ENCODE measurements around the gene BID.

BID gene

GRCh38 chr22:17774206-17774925 lies at the start of gene BID:
TSS of gene BID (minus strand) at chr22:17774469. CDS start at chr22:17750116, 24,353 bp downstream.
- DNase-seq, result no peak

- no peak for DNase-seq
Observed at GRCh38 chr22:17823964-17824363, 49.7 kb upstream of the BID start.

DNA sequence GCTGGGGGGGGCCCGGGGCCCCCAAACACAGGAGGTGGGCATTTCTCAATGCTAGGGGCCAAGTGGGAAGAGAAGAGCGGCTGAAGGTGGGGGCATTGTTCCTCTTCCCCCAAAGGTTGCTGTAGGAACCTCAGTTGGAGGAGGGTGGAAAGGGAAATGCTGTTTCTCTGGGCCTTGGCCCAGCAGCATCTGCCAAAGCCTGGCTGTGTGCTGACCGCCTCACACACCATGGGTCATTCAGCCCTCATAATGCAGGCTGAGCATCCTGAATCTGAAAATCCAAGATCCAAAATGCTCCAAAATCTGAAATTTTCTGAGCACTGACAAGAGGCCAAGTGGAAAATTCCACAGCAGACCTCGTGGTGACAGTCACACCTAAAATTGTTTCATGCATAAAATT lies 49.0 kb upstream of the BID start:
- no peak for DNase-seq

DNA sequence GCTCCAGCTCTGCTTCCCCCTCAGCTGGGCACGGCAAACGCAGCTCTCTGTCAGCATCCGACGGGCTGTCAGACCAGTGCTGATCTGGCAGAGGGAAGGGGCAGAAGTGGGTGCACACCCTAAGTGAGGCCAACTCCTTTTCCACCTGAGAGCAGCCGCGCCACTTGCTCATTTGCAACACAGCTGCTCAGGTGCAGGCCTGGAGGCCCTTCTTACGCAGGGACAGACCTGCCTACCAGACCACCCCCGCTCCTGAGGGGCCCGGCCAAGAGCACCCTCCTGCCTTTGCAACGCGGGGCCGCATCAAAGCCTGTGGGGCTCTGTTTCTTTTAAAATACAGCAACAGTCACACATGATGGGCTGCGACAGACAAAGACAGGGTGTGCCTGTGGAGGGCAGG lies 47.8 kb upstream of the BID start:
- no peak for DNase-seq

DNA sequence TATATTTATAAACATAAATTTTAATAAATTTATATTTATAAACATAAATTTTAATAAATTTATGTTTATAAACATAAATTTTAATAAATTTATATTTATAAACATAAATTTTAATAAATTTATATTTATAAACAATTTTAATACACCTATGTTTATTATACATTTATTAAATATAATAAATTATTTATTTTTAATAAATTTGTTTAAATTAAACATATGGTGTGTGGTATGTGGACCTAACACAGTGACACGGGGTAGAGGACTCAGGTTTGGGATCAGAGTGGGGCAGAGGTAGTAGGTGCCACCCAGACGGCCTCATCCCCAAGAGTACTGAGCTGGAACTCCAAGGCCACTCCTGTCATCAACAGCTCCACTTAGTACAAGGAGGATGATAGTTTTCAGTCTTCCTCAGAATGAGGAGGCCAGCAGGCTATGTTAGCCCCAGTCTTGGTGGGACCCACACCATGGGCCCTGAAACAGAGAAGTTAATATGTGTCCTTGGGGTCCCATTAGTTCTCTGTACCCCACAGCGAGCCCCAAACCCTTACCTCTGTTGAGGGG lies 46.7 kb upstream of the BID start:
- DNase-seq, result no peak

GRCh38 chr22:17818649-17819048 lies 44.4 kb upstream of the BID start:
- no peak for DNase-seq

- DNase-seq, result no peak
Observed at GRCh38 chr22:17818180-17818579, 43.9 kb upstream of the BID start.

GRCh38 chr22:17817511-17818065 lies 43.3 kb upstream of the BID start:
- no peak for DNase-seq

DNA sequence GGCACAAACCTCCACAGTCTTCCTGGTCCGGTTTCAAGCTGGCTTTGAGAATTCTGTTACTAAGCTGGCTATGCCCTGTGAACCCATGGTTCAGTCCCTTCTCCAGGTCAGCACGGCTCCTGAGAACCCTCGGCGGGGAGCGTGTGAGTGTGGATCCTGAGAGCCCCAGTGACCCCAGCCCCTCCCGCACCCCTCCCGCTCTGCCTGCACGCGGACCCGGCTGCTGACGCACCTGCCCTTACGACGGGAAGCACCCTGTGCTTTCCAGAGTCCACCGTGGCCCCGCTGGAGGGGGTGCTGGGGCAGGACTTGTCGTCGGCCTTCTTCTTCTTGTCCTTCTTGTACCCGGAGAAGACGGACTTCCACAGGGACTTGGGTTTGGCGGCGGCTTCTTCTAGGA lies 42.8 kb upstream of the BID start:
- no peak for DNase-seq

DNA sequence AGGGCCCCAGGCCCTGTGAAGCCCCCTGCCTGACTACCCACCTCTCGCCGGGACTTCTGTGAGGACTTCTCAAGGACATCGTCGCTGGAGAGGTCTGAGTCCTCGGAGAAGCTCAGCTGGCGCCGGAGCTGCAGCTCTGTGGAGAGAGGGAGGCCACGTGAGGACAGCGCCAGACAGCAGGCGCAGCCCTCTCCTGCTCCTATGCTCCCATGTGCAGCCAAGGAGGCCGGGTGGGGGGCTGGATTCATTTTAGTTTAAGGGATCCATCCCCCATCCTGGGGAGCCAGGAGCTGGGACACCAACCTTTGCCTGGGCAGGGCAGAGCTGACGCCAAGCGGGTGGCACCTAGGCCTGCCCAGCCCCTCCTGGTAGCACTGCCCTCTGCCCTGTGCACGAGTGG lies 42.4 kb upstream of the BID start:
- no peak for DNase-seq

GRCh38 chr22:17815703-17816254 lies 41.5 kb upstream of the BID start:
- DNase-seq, result no peak

- no peak for DNase-seq
Observed at GRCh38 chr22:17814830-17815229, 40.6 kb upstream of the BID start.

DNA sequence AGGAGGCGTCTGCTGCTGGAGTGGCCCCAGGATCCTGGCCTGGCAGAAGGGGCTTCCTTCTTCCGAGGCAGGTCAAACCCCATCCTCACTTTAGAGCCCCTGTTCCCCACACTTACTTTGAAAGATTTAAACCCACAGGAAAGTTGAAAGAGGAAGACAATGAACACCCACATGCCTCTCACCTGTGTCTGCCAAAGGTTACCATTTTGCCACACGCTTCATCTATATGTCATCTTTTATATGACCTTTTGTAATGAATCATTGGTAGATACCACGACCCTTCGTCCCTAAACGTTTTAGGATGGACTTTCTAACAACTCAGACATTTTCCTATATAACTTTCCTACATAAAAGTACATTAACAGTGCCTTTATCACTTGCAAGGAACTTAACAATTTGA lies 39.8 kb upstream of the BID start:
- DNase-seq, result no peak

- no peak for DNase-seq
Observed at GRCh38 chr22:17811119-17811518, 36.9 kb upstream of the BID start.

DNA sequence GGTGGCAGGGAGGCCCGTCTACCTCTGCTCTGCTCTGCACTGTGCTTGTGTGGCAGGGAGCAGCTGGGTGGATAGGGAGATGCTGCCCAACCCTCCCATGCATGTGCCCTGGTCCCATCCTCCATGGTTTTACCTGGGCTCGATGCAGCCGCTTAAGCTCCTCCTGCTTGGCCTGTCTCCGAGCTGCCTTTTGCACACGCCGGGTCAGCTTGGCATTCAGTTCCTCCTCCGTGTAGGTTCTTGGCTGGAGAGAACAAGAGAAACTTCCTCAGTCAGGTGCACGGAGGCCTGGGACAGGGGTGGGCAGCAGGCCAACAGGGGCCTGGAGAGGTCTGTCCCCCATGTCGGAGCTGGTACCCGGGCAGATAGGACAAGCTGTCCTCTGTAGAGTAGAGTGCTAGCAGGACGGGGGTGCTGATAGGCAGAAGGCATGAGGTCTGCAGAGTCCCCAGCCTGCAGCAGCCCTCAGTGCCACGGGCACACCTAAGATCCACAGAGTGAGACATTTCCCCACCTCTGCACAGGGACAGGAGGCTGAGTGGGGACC lies 36.4 kb upstream of the BID start:
- no peak for DNase-seq

DNA sequence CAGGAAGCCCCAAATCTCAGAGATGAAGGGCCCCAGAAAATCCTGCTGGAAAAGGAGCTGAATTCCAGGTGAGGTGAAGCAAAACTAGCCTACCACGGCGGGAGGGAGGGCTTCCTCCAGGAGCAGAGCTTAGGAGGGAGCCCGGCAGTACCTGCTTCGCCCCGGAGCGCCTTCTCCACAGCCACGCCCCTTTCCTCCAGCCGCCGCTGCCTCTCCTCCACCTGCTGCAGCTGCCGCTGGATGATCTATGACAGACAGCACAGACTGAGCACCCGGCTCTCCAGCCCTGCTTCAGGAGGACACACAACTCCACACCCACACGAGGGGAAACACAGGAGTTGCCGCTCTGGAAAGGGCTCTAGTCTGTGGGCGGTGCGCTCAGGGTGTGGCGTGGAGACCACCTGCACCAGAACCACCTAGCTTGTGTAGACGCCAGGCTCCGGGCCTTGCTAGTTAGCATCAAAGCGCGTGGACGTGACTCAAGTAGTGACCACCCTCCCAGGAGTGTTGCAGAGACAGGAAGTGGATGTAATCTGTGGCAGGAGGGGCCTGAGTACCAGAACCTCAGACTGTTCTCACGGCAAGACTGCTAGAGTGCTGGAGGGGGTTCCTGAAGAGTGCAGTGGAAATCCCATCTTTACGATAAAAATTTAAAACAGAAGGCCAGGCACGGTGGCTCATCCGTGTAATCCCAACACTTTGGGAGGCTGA lies 34.6 kb upstream of the BID start:
- DNase-seq, result no peak

DNA sequence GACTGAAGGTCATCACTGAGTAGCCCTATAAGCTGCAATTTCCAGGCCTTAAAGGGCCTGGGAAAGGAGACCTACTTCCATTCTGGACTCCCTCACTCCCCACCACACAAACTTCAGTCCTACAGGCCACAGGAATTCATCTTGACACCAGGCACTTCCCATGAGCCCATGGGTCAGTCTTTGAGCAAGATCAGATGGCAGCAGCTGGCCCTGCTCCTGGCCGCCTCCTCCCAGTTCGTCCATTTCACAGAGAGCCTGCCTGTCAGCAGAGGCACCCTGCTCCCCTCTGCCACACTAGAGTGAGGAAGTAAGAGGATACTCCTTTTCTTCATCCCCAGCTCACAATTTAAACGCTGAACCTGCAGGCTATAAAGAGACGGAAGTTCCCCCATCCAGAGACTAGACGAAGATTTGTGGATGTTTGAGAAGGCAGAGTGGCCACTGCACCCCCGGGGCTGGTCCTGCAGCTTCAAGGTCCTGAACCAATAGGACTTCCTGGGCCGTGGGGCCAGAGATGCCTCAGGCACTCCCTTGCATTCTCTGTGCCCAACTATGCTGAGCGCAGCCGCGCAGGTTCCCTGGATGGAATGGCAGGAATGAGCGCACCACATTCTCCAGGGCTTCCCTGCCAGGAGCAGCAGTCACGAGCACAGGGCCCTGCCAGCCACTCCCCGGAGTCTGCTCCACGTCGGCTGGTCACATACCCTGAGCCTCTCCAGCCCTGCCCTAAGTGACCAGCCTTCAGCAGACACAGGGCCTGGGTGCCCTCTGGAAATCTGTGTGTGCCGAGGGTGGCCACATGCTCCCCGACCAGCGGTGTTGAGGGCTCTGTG lies 33.5 kb upstream of the BID start:
- DNase-seq, result no peak

DNA sequence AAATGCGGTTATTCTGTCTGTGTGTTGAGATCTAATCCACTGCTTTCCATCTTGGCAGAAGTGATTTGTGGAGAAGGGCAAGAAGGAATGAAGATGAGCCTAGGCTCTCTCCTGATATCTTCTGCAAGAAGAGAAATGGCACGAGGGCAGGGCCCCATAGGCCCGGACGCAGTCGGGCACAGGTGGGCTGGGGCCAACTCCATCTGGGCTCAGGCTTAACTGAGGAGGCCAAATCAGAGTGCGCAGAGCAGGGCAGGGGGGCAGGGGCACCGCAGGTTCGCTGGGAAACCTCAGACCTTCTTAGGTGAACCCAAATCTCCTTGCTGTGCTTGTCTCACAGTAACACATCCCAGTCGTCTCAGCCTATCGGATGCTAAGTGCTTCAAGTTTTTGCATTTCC lies 32.8 kb upstream of the BID start:
- no peak for DNase-seq

GRCh38 chr22:17806437-17806836 lies 32.2 kb upstream of the BID start:
- DNase-seq, result no peak

DNA sequence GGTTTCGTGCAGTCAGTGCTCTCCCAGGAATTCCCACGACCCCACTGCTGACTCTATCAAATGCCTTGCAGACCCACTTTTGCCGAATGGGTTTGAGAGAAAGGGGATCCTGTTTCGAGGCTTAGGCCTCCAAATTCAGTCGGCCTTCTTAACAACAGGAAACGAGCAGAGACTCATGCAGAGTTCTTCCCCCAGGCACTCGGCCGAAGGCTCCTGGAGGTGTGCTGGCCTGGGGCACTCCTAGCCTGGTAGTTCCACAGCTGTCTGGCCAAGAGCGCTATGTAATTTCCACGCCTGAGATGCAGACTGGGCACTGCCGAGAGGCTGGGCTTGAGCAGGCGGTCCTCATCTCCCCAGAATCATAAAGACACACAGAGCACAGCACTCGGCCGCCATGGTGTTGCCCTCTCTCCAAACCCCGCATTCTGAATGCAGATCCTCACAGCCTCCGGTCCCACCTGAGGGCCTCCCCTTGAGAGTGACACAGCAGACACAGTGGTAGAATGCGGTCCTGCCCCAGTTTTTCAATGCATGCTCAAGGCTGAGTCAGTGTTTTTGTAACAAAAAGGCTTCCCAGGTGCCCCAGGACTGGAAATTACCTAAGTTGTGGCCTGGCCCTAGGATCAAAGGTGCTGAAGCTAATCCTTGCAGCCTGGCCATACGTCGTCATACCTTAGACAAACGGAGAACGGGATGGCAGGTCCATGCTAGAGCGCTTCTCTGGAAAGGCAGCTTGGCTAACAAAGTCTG lies 30.2 kb upstream of the BID start:
- DNase-seq, result no peak

- no peak for DNase-seq
Observed at GRCh38 chr22:17803609-17804270, 29.5 kb upstream of the BID start.
